Measurements from ENCODE around the gene PTPRQ. TPM values are rescaled to one million over a fixed set of nuclear protein-coding genes. Genes with fewer than 3 reads are reported as not detected.

Gene PTPRQ
- total RNA-seq, 2 donors from 2014 or later = 2.3 to 2.4 TPM

GRCh38 chr12:80679346-80680131 lies 235.5 kb downstream of the PTPRQ start:
- Histone ChIP-seq H3K9me3 (no peaks in the 10 kb centered on the region), H3K27me3 (replicated peaks; ENCODE audit: insufficient read depth) (no peaks in the 10 kb centered on the region), H3K4me3 (no peak overlapping the region), H3K36me3 (no peaks in the 10 kb centered on the region), H3K4me1 (ENCODE audit: control insufficient read depth in 1 of 2, low read depth in 2 of 2) (no peaks in the 10 kb centered on the region), H3K27ac (no peak overlapping the region)
- no peak for TF ChIP-seq CTCF (IDR thresholded peaks at IDR 0.05)
- ATAC-seq (ENCODE audit: insufficient number of reproducible peaks, low FRiP score, low read depth) (no peak), DNase-seq (ENCODE audit: low spot score) (no peak)

GRCh38 chr12:80681287-80681686 lies 237.3 kb downstream of the PTPRQ start:
- Histone ChIP-seq H3K27me3 (replicated peaks; ENCODE audit: insufficient read depth) (no peaks in the 10 kb centered on the region), H3K36me3 (no peaks in the 10 kb centered on the region), H3K9me3 (no peaks in the 10 kb centered on the region), H3K4me3 (no peak overlapping the region), H3K4me1 (ENCODE audit: control insufficient read depth in 1 of 2, low read depth in 2 of 2) (no peaks in the 10 kb centered on the region), H3K27ac (no peak overlapping the region)
- no peak for TF ChIP-seq CTCF (IDR thresholded peaks at IDR 0.05)
- no peak for ATAC-seq (ENCODE audit: insufficient number of reproducible peaks, low FRiP score, low read depth)
- no peak for DNase-seq (ENCODE audit: low spot score)

- no peak overlapping the region for H3K4me3 ChIP-seq
- ATAC-seq (ENCODE audit: insufficient number of reproducible peaks, low FRiP score, low read depth) = no peak
- DNase-seq (ENCODE audit: low spot score) = no peak
- TF ChIP-seq CTCF (IDR thresholded peaks at IDR 0.05) = no peak
- H3K27me3 ChIP-seq (replicated peaks; ENCODE audit: insufficient read depth) = no peaks in the 10 kb centered on the region
- H3K9me3 ChIP-seq = no peaks in the 10 kb centered on the region
- no peak overlapping the region for H3K27ac ChIP-seq
- no peaks in the 10 kb centered on the region for H3K36me3 ChIP-seq
- H3K4me1 ChIP-seq (ENCODE audit: control insufficient read depth in 1 of 2, low read depth in 2 of 2) = no peaks in the 10 kb centered on the region
Observed at GRCh38 chr12:80681786-80682185, 237.8 kb downstream of the PTPRQ start.

GRCh38 chr12:80684077-80684495 lies 240.1 kb downstream of the PTPRQ start:
- TF ChIP-seq CTCF (IDR thresholded peaks at IDR 0.05) = no peak
- ATAC-seq (ENCODE audit: insufficient number of reproducible peaks, low FRiP score, low read depth) = no peak
- Histone ChIP-seq H3K36me3 (no peaks in the 10 kb centered on the region), H3K9me3 (no peaks in the 10 kb centered on the region), H3K4me3 (no peak overlapping the region), H3K27ac (no peak overlapping the region), H3K4me1 (ENCODE audit: control insufficient read depth in 1 of 2, low read depth in 2 of 2) (no peaks in the 10 kb centered on the region), H3K27me3 (replicated peaks; ENCODE audit: insufficient read depth) (no peaks in the 10 kb centered on the region)
- no peak for DNase-seq (ENCODE audit: low spot score)

- ATAC-seq (ENCODE audit: insufficient number of reproducible peaks, low FRiP score, low read depth) = no peak
- Histone ChIP-seq H3K9me3 (no peaks in the 10 kb centered on the region), H3K36me3 (no peaks in the 10 kb centered on the region), H3K4me1 (ENCODE audit: control insufficient read depth in 1 of 2, low read depth in 2 of 2) (no peaks in the 10 kb centered on the region), H3K27me3 (replicated peaks; ENCODE audit: insufficient read depth) (no peaks in the 10 kb centered on the region), H3K4me3 (no peak overlapping the region), H3K27ac (no peak overlapping the region)
- TF ChIP-seq CTCF (IDR thresholded peaks at IDR 0.05) = no peak
- DNase-seq (ENCODE audit: low spot score) = no peak
Observed at GRCh38 chr12:80690090-80690489, 246.1 kb downstream of the PTPRQ start.
